Activated CD4-positive, CD25-positive, alpha-beta regulatory T cell (primary cell): ENCODE data around the gene AGPAT4.

ENCODE experiments used
- DNase-seq, 4 experiments: peaks; one replicate each; lab custom pipeline; 2025; lab: John Stamatoyannopoulos, UW

AGPAT4 gene

DNA sequence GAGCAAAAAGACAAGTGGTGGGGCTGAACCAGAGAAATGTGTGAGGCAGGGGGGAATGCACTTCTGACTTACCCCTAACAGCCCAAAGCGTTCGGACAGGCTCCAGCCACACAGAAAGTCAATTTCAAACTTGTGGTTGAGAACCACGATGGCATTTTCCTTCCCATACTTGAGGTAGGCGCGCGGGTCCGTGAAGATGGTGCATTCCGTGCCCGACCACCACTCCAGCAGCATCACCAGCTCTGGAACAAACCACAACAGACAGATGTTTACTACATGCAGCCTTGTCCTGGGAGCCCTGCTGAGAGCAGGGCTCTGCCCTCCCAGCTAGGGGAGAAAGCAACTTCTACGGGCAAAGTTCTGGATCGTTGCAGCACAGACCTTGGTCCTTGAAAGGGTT lies 107.7 kb downstream of the AGPAT4 start:
- no peak for DNase-seq

DNA sequence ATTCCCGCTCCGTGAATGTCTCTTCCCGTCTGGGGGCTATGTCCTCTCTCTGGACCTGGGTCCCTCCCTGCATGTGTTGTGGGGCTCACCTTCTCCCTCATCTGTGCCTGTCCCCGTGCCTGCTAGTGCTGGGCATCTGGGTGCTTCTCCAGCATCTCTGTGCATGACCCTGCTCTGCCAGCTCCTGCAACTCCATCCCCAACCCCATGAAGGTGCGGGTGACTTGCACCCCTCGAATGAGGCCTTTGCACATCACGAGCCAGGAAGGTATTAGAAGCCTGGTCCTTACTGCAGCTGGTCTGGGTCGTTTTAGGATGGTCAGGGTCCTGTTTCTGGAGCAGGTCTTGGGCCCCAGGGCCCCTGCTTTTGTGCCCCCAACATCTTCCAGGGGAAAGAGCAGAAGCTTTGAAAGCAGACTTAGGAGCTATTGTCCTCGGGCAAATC lies 109.7 kb downstream of the AGPAT4 start:
- no peak for DNase-seq

DNA sequence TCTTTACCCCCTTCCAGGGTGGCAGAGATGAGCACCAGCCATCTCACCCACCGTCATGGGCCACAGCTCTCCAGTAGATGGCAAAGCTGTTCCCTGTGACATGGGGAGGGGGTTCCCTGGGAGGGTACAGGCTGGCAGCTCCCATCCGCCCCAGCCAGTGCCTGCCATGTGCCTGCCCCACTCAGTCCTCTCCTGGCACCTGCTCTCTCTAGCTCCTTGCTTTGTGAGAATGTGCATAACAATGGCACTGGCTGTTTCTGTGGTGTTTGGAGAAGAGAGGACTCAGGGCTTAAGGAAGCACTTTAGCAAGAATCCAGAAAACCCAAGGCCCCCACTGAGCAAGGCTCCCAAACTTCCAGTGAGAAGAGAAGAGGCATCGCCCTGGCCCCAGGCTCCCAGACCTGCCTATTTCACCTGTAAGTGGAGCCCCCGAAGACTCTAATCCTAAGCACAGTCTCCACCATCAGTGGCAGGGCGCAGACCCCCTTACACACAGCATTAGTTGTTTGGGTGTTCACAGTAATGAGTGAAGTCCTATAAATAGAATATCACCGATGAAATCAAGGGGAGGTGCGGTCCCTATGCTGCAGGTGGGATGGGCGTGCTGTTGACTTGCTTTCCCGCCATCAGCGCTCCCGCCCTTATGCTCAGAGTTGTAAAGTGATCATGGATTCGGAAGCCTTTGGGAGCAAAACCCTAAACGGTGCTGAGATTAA lies 110.2 kb downstream of the AGPAT4 start:
- no peak for DNase-seq

DNA sequence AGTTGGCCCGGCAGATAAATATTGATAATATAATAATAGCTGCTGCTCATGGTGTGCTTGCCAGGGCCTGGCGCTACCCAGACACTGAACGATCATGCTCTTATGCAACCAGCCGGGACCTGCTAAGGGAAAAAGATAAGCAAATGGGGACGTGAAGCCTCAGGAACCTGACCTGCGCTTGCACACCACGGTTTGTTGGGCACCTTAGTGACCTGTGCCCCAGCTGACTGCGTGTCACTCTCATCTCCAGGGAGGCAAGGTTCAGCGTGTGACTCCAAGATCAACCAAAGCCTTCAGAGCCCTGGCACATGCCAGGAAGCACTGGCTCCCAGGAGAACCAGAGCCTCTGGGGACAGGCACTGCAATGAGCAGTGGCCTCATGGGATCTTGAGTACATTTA lies 111.1 kb downstream of the AGPAT4 start:
- DNase-seq = no peak

DNA sequence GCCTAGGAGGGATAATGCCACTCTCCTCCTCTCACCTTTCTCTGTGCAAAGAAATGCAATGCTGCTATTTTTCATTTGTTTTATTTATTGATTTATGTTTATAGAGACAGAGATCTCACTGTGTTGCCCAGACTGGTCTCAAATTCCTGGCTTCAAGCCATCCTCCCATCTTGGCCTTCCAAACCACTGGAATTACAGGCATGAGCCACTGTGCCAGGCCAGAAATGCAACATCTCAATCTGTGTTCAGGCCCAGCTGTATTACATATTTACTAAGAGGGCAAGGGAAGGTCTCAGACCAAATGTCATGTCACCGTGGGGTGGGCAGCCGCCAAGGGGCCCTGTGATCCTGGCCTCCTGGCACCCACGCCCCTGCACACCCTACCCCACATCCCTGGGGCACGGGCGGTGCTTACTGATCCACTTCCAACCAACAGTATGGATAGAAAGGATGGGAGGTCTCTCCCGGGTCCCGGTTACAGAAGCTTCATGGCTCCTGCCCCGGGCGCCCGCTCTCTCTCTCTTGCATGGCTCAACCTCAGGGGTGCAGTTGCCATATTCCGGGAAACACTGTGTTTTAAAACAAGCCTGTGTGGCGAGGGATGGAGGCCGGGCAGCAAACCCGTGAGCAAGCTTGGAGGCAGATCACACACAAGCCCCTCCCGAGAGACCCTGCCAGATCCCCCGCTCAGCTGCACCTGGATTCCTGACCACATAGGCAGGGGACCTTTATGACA lies 111.8 kb downstream of the AGPAT4 start:
- no peak for DNase-seq

DNA sequence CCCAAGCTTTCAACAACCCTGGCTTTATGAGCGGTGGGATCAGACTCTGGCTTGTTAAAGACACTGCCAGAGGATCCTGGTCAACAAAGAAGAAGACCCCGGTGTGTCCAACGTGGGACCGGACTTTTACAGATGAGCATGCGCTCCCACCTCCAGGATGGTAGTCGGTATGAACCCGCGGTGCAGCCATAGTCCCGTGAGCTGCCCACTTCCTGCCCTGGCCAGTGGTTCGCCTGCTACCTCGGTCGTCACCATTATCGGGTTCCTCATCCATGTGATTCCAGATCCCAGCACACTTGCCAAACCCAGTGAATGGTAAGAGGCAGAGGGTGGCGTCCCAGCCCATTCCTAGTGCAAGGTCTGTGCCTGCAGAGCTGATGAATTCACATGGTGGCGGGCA lies 112.7 kb downstream of the AGPAT4 start:
- no peak for DNase-seq

DNA sequence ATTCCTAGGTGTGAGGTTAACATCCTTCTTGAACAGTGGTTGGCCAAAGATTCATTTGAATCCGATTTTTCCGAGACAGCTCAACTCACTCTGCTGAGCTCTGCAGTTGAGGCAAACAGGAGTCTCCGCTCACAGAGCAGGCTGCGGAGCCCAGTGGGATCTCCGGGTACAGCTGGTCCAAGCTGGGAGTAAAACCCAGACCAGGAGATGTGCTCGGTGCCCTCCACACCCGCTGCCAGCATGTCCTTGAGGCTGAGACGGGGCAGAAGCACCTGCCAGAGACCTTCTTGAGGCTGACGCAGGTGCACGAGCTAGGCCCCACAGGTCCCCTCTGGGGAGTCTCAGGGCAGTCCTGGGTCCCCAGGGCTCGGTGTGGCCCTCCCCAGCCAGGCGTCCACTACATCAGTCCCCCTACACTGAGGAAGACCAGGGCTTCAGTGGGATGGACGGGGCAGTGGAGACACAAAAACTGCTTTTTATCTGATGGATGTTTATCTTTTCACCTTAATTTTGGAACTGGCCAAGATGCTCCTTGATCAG lies 119.0 kb downstream of the AGPAT4 start:
- DNase-seq = no peak

DNA sequence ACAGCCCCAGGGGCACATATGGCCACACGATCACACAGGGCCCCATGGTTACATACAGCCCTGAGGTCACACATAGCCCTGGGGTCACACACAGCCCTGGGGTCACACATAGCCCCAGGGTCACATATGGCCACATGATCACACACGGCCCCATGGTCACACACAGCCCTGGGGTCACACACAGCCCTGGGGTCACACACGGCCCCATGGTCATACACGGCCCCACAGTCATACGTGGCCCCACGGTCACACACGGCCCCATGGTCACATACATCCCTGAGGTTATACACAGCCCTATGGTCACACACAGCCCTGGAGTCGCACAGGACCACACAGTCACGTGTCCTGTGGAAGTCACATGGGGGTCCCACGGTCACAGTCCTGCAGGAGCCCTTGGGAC lies 120.1 kb downstream of the AGPAT4 start:
- no peak for DNase-seq

DNA sequence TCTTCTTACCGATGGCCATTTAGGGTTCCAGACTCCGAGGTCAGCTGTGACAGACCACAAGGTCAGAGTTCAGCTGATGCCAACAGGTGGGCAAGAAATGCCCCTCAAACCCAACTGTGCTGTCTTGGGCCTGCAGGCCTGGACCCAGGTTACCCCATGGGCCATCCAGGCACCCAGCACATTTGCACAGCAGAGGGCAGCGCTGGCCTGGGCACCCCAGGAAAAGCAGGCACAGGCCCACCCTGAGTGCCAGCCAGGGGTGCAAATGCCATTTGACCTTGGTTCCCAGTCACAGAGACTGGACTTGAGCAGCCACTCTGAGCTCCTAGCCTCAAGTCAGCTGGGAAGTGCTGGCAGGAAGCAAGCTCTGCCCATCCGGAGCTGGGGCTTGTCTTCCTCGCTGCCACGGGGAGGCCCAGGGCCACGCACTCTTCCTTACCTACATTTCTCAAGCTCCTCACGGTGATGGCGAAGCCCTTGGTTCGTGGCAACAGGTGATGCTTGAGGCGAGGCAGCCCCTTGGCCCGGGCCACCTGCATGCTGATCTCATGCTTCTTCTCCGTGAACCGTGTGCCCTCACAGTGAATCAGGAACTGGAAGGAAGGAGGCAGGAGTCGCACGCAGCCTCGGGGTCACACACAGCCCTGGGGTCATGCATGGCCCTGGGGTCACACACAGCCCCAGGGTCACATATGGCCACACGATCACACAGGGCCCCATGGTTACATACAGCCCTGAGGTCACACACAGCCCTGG lies 120.8 kb downstream of the AGPAT4 start:
- DNase-seq = no peak

DNA sequence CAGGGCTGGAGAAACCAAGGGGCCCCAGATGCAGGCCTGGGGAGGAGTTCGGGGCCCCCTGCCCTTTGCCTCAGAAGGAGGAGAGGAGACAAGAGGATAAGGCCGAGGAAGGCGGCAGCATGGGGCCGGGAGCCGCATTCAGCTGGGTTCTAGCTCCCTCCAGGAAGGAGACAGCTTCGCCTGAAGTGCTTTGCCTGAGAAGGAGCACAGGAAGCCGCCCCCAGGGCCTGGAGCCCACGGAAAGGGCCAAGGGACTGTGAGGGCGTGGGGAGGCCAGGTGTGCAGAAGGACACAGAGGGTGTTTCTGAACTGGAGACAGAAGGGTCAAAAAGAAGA lies 121.4 kb downstream of the AGPAT4 start:
- DNase-seq = no peak

DNA sequence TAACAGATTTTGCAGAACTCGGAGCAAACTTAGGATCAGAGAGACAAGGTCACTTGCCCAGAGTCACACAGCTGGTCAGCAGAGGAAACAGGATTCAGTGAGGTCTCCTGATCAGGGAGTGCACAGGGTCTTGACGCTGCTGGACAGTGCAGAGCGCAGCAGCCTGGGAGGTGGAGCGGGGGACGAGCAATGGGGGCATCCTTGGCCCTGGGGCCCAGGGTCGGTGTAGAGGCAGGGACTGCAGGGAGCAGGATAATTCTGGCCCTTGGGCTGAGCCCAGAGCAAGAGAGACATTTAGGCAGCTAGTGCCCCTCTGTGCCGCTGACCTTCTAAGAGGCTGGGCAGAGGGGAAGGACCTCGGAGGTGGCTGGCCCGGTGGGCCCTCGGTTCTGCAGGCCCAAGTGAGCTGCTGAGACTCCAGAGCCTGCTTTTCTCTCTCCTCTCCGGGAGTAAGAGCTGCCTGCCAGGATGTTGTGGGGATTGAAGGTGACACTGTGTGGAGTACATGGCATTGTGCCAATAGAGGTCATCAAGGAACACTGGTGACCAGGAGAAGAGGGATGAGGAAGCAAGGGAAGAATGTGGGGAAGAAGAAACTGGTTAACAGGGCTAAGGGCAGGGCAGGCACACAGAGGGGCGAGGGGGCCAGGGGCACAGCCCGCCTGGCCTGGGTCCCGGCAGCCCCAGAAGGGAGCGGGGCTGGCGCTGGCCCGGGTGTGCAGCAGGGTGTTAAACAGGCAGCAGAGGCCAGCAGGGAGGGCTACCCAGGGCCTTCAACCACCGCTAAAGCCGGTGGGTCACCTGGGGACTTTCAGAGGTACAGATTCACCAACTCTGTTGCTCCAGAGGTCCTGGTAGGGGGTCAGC lies 122.0 kb downstream of the AGPAT4 start:
- no peak for DNase-seq

DNA sequence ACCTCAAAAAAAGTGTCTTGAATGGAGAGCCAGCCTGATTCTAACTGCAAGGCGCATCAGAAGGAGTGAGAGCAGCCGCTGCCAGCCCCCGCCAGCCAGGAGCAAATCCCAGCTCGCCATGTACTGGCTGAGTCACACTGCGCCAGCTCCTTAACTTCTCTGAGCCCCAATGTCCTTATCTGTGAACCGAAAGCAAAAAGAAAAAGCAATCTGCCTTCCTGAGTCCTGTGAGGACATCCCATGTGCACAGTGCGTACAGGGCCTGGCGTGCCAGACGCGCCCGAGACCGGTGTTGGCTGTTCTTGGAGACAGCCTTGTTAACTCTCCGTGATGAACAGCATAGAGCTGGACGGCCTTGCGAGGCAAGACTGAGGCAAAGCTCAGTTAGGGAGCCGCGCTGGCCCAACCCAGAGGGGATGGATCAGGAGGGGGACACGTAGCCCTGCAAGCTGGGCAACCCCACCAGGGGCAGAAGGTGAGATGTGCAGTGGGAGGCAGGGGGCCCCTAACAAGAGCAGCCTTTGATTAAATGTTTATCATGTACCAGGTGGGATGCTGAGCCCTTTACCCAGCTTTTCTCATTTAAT lies 122.7 kb downstream of the AGPAT4 start:
- no peak for DNase-seq

DNA sequence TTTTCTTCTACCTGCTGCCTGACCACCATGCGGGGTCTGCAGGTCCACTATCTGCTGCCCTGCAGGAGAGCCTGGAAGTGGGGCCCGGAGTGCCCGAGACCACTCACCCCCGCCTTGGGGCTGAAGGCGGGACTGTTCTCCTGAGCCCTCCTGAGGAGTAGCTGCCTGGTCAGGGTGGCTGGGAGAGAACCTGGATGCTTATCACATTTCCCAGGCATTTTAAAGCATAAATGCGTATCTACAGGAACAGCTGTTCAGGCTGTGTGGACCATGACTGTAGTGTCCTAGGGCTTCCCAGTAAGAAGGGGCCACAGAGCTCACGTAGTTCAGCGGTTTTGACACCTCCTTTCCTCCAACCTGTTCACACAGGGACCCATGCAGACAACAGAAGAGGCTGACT lies 123.3 kb downstream of the AGPAT4 start:
- DNase-seq = no peak

DNA sequence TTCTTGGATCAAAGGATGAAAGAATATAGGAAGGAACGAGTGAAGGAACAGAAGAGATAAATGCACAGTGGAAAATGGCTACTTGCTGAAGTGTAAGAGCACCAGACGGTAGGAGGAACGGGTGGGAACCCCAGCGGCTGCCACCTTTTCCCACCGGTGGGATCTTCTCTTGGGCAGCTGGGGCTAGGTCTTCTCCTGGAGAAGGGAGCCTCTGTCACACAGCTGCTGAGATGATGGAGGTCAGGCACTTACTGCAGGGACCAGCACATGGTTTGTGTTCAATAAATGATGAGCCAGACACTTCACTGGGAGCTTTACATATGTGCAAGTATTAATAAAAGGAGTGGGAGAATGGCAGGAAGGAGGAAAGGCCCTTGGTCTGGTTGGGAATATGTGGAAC lies 123.7 kb downstream of the AGPAT4 start:
- no peak for DNase-seq

DNA sequence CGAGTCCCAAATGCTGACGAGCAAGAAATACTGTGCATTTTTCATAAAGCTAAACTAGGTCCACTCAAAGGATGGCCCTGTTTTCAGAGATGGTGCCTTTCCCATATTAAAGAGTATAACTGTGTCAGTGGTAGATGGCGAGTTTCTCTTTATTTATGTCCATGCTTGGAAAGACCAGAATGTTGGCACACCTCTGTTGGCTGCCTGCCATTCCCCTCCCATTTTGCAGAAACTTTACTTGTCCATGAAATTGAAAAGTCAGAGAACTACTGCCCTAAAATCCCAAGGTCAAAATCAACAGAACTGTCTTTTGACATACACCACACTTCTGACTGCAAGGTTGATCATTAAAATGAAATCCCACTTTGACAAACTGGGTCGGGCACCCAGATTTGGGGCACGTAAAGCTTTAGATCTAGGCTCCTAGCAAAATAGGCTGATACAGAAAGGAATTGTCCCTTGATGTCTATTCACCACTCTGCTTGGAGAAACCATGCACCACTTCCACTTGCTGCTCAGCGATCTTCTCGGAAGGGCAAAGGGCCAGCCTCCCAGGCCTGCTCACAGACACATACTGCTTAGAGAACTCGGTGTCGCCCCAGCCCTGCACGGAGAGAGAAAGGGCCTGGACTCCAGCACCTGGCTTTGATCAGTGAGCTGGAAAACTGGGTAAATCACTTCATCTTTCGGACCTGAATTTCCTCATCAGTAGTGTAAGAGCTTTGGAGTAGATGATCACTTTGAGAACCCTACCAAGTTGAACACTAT lies 130.0 kb downstream of the AGPAT4 start:
- DNase-seq = no peak

DNA sequence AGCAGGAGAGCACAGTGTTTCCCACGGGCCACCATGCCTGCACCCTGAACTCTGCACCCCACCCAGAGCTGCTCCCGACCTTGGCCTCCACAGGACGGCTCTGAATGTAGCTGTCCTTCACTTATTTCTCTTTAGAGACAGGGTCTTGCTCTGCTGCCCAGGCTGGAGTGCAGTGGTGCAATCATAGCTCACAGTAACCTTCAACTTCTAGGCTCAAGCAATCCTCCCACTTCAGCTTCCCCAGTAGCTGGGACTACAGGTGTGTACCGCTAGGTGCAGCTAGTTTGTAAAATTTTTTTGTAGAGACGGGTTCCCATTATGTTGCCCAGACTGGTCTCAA lies 130.9 kb downstream of the AGPAT4 start:
- no peak for DNase-seq

DNA sequence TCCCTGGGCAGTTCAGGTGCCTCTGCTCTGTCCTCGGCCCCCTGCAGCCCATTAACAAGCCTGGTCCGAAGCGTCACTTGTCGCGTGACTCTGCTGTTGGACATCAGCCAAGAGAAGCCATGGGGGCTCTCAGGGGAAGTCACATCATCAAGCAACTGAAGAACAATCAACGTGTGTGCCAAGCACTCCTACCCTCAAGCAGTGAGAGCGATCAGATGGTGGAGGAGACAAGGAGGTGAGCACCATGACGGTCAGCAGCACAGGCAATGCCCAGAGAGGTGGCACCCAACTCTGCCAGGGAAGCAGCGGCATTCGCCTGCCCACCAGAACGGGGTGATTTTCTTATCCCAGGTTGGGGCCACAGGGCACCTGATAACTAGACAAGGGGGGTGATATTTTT lies 132.7 kb downstream of the AGPAT4 start:
- no peak for DNase-seq

DNA sequence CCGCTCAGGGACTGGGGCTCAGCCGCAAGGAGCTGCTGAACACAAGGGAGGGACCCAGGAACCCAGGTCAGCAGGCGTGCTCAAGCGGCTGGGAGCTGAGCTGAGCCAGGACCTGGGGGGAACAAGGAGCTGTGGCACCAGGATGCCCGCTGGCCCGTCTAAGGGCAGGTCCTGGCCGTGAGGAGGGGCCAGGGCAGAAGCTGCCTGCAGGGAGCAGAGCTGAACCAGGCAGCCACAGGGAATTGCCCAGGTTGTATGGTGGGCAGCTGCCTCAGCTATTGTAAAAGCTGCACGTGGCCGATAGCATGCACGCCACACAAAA lies 133.3 kb downstream of the AGPAT4 start:
- no peak for DNase-seq

DNA sequence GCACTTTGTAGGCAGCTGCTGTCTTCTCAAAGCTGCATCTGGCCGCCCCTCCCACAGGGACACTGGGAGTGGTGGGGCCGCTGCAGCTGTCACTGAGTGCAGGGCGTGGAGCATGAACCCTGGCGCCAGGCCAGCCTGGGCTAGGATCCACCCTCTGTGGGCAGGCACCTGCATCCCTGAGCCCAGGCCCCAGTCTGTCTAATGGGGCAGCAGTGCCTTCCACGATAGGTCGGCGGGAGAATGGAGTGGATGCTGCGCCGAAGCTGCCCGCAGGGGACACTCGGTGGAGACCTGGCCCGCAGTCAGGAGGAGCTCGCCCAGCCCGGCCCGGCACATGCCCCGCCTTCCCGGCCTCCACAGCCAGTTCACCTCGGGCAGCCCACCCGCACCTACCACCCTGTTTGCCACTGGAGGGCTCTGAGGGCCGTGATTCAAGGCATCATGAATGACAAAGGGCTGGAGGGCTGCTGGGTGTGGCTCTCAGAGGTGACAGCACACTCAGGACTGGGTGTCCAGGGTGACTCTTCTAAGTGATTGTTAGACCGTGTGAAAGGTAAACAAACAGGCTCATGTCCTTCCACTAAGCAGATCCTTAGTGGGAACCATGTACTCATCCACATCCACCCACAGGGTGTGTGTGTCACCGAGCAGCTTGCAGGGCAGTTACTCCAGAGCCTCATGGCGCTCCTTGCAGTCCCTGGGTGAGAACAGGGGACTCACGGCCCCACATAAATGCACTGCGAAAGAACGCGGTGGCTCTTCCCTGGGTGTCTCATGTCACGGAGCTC lies 133.9 kb downstream of the AGPAT4 start:
- no peak for DNase-seq

DNA sequence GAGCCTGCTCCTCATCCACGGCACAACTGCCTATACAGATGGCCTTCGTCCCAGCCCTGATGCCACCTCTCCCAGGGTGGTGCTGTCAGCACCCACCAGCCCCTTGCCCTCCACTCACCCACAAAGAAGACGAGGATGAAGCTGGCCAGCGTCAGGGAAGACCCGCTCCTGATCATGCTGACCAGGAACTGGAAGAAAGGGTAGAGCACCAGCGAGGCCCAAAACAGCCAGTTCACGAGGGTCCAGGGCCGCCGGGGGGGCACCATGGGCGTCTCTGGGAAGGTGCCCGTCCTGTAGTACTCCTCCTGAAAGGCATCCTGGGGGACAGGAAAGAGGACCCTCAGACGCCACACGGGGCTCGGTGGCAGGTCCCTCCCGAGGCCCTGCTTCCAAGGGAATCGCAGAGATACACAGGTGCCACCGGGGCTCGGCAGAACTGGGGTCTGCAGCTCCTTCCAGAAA lies 134.5 kb downstream of the AGPAT4 start:
- no peak for DNase-seq
